Transverse colon (tissue), 4 donors: Measurements from ENCODE around the gene DHCR24. TPM values are rescaled to one million over a fixed set of nuclear protein-coding genes. Genes with fewer than 3 reads are reported as not detected.

Experiments
- DNase-seq: peaks from one replicate; pipeline ENCODE4 v3.0.0-alpha.2; 2019
- H3K27ac ChIP-seq, 4 donors: fragments of 200-600 bp; sonication (generic); 2 replicates each; pipeline ENCODE4 v1.5.1; 2016 to 2018; ENCODE audit warnings: inconsistent platforms in 4 of 4
- H3K27me3 ChIP-seq: fragments of 200-600 bp; sonication (generic); 2 replicates; pipeline ENCODE4 v1.5.1; 2017; ENCODE audit warnings: inconsistent platforms
- H3K36me3 ChIP-seq, 4 donors: fragments of 200-600 bp; sonication (generic); 2 replicates each; pipeline ENCODE4 v1.5.1; 2017 to 2019; ENCODE audit warnings: inconsistent platforms in 4 of 4
- H3K4me1 ChIP-seq, 4 donors: fragments of 200-600 bp; sonication (generic); 2 replicates each; pipeline ENCODE4 v1.5.1; 2017 to 2020; ENCODE audit warnings: inconsistent platforms in 4 of 4
- H3K4me3 ChIP-seq, 4 donors: fragments of 200-600 bp; sonication (generic); 1 replicate in 1 of 4; 2 replicates in 3 of 4; pipeline versions ENCODE4 v1.5.1 to v1.6.1; 2017 to 2019; ENCODE audit warnings: inconsistent platforms in 4 of 4
- H3K9me3 ChIP-seq, 2 donors: fragments of 200-600 bp; sonication (generic); 2 replicates each; pipeline ENCODE4 v1.5.1; 2017 to 2019; ENCODE audit warnings: inconsistent platforms in 2 of 2
- EP300 ChIP-seq: sonication (generic); formaldehyde crosslinking; IDR thresholded peaks from one replicate; pipeline ENCODE4 v1.6.1; 2017; ENCODE audit warnings: antibody characterized with exemption, low read depth
- POLR2A ChIP-seq: fragments of 450-650 bp; IDR thresholded peaks from one replicate; pipeline ENCODE4 v1.6.1; 2016; ENCODE audit warnings: antibody characterized with exemption, mild to moderate bottlenecking, moderate library complexity
- POLR2AphosphoS5 ChIP-seq, 3 donors: sonication (generic); formaldehyde crosslinking; IDR thresholded peaks; one replicate each; pipeline ENCODE4 v1.6.1; 2016; ENCODE audit warnings: antibody characterized with exemption in 3 of 3
- WGBS, 2 donors: methylation state at CpG; one replicate each; pipeline ENCODE4 v1.1.5; 2018; ENCODE audit warnings: low coverage in 1 of 2; 5-methylcytosine and 5-hydroxymethylcytosine counted together
- in situ Hi-C, 4 donors: fragments of 200-750 bp; cut with MboI; loops; one replicate each; pipeline versions ENCODE4 v1.15.0 to v1.15.1; 2017; ENCODE audit warnings: low sequenced_read_pairs in 3 of 4, low pct_ligation_motif_present in 1 of 4, low pct_unique_long_range_greater_than_20kb in 1 of 4
- intact Hi-C: fragments of 100-400 bp; cut with DNase I; formaldehyde crosslinking; loops from one replicate; pipeline ENCODE4 v1.15.1; 2023; ENCODE audit warnings: low total_unique reads
- total RNA-seq, 4 donors: library from RNA; depleted of rRNA; stranded (reverse); fragments of >200 nt; gene quantifications; one replicate each; pipeline ENCODE4 v1.1.0, GENCODE V29; 2016
- TF ChIP-seq, protein P1 (sequence below), 5 experiments: fragments of 200-600 bp in 3 of 5; fragments of 450-650 bp in 2 of 5; sonication (generic) in 3 of 5; IDR thresholded peaks; 1 replicate in 2 of 5; 2 replicates in 3 of 5; pipeline ENCODE4 v1.5.1; 2016 to 2017; ENCODE audit warnings: antibody characterized with exemption in 5 of 5, inconsistent platforms in 3 of 5, mild to moderate bottlenecking in 2 of 5, moderate library complexity in 1 of 5

Gene DHCR24
- total RNA-seq, 4 donors from 2014 or later = 71.5 to 222 (median 137) TPM

DNA sequence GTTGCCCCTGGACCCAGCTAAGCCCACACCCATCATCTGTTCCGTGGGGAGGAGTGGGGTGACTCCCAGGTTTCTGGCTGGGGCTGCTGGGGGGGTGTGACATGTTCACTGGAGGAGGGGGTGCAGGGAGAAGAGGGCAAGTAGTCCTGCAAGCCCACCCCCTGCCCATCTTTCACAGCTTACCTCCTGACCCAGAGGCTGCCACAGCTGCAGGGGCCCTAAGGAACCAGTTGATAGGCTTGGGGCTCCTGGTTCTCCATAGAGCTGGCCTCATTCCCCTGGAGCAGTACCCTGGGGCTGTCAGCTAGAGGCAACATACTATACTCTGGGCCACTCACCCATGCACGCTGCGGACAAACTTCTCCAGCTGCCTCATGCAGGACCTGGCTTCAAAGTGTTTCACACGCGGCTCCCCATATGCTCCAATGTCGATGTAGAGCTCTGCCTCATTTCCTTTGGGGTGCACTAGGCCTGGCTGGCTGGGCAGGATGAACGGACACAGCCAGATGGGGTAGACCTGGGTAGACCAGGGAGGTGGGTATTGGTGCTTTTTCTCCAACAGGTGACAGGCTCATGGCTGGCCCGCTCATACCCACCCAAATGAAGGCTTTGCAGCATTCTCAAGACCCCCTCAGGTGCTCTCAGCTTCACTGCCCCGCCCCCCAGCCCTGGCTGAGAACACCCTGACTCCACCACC is 33.8 kb downstream of the DHCR24 start:
- H3K4me1 ChIP-seq = no peaks in the 10 kb centered on the region
- no peaks in the 10 kb centered on the region for H3K9me3 ChIP-seq
- H3K27me3 ChIP-seq = no peaks in the 10 kb centered on the region
- peaks cover 0 to 9% (median 0%) of the 10 kb centered on the region in 4 donors for H3K36me3 ChIP-seq
- in situ Hi-C loops (no loop called here), intact Hi-C loops (no loop called here)
- no peak for DNase-seq
- WGBS, 2 donors = 96% methylated on average over 9 of the region's 9 CpGs; no CpG with 5 or more reads in 1 of the 2 donors
- no peak overlapping the region for H3K4me3 ChIP-seq
- no peak overlapping the region for H3K27ac ChIP-seq
- TF ChIP-seq POLR2A (no peak), POLR2AphosphoS5 (IDR thresholded peaks at IDR 0.05) (no peak), EP300 (no peak)
- TF ChIP-seq, protein P1, sequence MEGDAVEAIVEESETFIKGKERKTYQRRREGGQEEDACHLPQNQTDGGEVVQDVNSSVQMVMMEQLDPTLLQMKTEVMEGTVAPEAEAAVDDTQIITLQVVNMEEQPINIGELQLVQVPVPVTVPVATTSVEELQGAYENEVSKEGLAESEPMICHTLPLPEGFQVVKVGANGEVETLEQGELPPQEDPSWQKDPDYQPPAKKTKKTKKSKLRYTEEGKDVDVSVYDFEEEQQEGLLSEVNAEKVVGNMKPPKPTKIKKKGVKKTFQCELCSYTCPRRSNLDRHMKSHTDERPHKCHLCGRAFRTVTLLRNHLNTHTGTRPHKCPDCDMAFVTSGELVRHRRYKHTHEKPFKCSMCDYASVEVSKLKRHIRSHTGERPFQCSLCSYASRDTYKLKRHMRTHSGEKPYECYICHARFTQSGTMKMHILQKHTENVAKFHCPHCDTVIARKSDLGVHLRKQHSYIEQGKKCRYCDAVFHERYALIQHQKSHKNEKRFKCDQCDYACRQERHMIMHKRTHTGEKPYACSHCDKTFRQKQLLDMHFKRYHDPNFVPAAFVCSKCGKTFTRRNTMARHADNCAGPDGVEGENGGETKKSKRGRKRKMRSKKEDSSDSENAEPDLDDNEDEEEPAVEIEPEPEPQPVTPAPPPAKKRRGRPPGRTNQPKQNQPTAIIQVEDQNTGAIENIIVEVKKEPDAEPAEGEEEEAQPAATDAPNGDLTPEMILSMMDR (IDR thresholded peaks at IDR 0.05) = no peak

DNA sequence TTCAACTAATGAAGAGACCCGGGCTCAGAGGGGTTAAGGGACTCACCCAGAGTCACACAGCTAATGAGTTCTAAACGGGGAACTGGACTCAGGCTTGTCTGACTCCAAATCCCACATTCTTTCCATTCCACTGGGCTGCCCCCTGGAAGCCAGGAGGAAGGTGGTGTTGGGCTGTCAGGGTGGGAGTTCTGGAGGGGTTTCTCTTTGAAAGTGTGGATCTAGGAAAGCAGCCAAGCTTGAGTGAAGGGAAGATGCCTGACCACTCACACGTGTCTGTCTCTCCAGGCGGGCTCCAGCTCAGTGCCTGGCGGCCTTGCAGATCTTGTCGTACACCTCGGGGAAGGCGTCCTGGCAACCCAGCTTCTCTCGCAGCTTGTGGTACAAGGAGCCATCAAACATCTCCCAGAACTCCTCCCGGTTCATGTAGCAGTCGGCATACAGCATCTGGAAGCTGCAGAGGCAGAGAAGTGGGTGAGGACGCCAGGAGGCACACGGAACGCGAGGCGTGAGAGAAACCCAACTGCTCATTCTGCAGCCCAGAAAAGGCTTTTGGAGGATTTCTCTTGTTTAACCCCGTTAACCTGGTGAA is 35.0 kb downstream of the DHCR24 start:
- in situ Hi-C loops = no loop called here
- no peaks in the 10 kb centered on the region for H3K4me1 ChIP-seq
- intact Hi-C loops = no loop called here
- H3K27me3 ChIP-seq = no peaks in the 10 kb centered on the region
- no peak overlapping the region for H3K27ac ChIP-seq
- no peak overlapping the region for H3K4me3 ChIP-seq
- no peak for TF ChIP-seq POLR2AphosphoS5 (IDR thresholded peaks at IDR 0.05)
- no peak for TF ChIP-seq POLR2A
- TF ChIP-seq, protein P1 (IDR thresholded peaks at IDR 0.05) = no peak
- TF ChIP-seq EP300 = no peak
- H3K36me3 ChIP-seq = peaks cover 0 to 9% (median 0%) of the 10 kb centered on the region in 4 donors
- no peak for DNase-seq
- no peaks in the 10 kb centered on the region for H3K9me3 ChIP-seq
- WGBS, 2 donors = 91% methylated on average over 17 of the region's 17 CpGs; no CpG with 5 or more reads in 1 of the 2 donors

DNA sequence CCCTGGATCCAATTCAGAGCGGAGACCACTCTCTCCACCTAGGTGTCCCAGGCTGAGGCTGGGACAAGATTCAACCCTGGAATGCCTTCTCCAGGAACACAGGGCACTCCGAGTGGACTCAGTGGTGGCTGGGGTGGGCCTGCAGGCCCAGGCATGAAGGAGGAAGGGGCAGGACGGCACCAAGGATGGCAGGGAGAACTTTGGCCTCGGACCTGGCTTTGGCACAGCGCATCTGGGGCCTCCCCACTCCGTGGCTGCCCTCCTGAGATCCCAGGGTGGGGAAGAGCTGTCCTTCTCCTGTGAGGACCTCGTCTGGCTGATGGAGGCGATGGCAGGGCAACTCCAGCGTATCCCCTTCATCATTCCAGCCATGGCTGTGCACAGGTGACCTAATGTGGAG is 35.6 kb downstream of the DHCR24 start:
- TF ChIP-seq, protein P1 (IDR thresholded peaks at IDR 0.05) = no peak
- no peak for TF ChIP-seq EP300
- no peak for TF ChIP-seq POLR2AphosphoS5 (IDR thresholded peaks at IDR 0.05)
- TF ChIP-seq POLR2A = no peak
- Histone ChIP-seq H3K27ac (peak overlapping the region in 1 of 4 donors; percentile 17), H3K4me3 (no peak overlapping the region), H3K4me1 (no peaks in the 10 kb centered on the region), H3K36me3 (peaks cover 0 to 9% (median 0%) of the 10 kb centered on the region in 4 donors), H3K9me3 (no peaks in the 10 kb centered on the region), H3K27me3 (no peaks in the 10 kb centered on the region)
- 99% methylated on average over 9 of the region's 9 CpGs; no CpG with 5 or more reads in 1 of the 2 donors for WGBS, 2 donors
- in situ Hi-C loops = no loop called here
- no peak for DNase-seq
- intact Hi-C loops = no loop called here

DNA sequence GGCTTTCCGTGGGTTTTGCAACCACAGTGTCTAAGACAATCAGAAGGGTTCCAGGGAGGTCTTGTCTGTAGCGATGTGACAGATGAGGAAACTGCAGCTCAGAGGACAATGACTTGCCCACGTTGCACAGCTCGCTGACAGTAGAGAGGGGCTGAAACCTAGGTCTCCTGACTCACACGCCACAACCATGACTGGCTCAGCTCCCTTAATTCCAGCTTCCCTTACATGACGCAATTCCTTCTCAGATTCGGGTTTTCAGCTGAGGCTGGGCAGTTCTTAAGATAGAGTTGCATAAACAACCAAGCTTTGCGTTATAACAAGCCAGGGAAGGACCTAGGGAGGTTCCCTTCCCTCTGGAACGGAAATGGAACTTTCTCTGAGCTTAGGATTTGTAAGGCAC is 36.3 kb downstream of the DHCR24 start:
- 77 to 78% methylated on average over 2 to 9 of the region's 9 CpGs for WGBS, 2 donors

More for the DNA sequence above, 36.3 kb downstream of the DHCR24 start:
- H3K4me3 ChIP-seq = no peak overlapping the region
- no peaks in the 10 kb centered on the region for H3K27me3 ChIP-seq
- no peaks in the 10 kb centered on the region for H3K9me3 ChIP-seq
- H3K36me3 ChIP-seq = peaks cover 0 to 9% (median 0%) of the 10 kb centered on the region in 4 donors
- DNase-seq = no peak
- intact Hi-C loops (no loop called here), in situ Hi-C loops (no loop called here)
- no peak overlapping the region for H3K27ac ChIP-seq
- no peaks in the 10 kb centered on the region for H3K4me1 ChIP-seq
- TF ChIP-seq EP300 = no peak
- TF ChIP-seq POLR2A = no peak
- TF ChIP-seq POLR2AphosphoS5 (IDR thresholded peaks at IDR 0.05) = no peak
- TF ChIP-seq, protein P1 (IDR thresholded peaks at IDR 0.05) = no peak
